ENCODE measurements around the gene ACTL8.

- TF ChIP-seq CTCF (IDR thresholded peaks at IDR 0.05 in 4 of 5, conservative IDR thresholded peaks at IDR 0.05 in 1 of 5) (no peak), POLR2A (IDR thresholded peaks at IDR 0.05) (no peak)
Observed at GRCh38 chr1:17742583-17742982, 12.6 kb upstream of the ACTL8 start.
